Spinal cord (tissue), 10 donors: ENCODE data around the gene NUTM2E. TPM values are rescaled to one million over a fixed set of nuclear protein-coding genes. Genes with fewer than 3 reads are reported as not detected.
A peak's percentile ranks its signal among the peaks of the same experiment; 100 is the strongest.
"Not testable (repeated sequence)": the region's sequence is repeated elsewhere in the genome, so short reads cannot be mapped to it uniquely, and the experiment has no call there.

ENCODE experiments used
- DNase-seq, 6 donors: peaks; one replicate each; pipeline versions ENCODE4 v3.0.0 to v3.0.0-alpha.2; 2013 to 2015; ENCODE audit warnings: low spot score in 6 of 6, low read depth in 4 of 6
- H3K27ac ChIP-seq: one replicate; pipeline ENCODE4 v1.5.1; 2013; ENCODE audit warnings: low read depth, low read length, control low read depth
- H3K27me3 ChIP-seq: one replicate; pipeline ENCODE4 v1.6.1; 2013; ENCODE audit warnings: low read length; ENCODE audit not compliant: control insufficient read depth, insufficient read depth
- H3K36me3 ChIP-seq: one replicate; pipeline ENCODE4 v1.6.1; 2013; ENCODE audit warnings: low read length; ENCODE audit not compliant: control insufficient read depth, insufficient read depth
- H3K4me1 ChIP-seq: one replicate; pipeline ENCODE4 v1.6.1; 2013; ENCODE audit warnings: low read length; ENCODE audit not compliant: control insufficient read depth, insufficient read depth
- H3K4me3 ChIP-seq: one replicate; pipeline ENCODE4 v1.5.1; 2013; ENCODE audit warnings: low read depth, low read length, control low read depth
- H3K9me3 ChIP-seq: one replicate; pipeline ENCODE4 v1.6.1; 2013; ENCODE audit warnings: low read length; ENCODE audit not compliant: control insufficient read depth, insufficient read depth
- WGBS: methylation state at CpG from one replicate; pipeline ENCODE4 v1.1.5; 2013; ENCODE audit warnings: missing lambda C conversion rate; ENCODE audit not compliant: insufficient coverage; 5-methylcytosine and 5-hydroxymethylcytosine counted together
- polyA plus RNA-seq, 2 donors: library from polyadenylated mRNA; unstranded; fragments of 120-200 nt; gene quantifications; one replicate each; pipeline ENCODE4 v1.2.1, GENCODE V29; 2013; ENCODE audit not compliant: insufficient read length in 2 of 2
- total RNA-seq, 2 donors: library from RNA; depleted of rRNA in 1 of 2; stranded (reverse); fragments of 120-200 nt in 1 of 2; fragments of >200 nt in 1 of 2; gene quantifications; one replicate each; pipeline versions ENCODE4 v1.2.3 to v1.2.4, GENCODE V29; 2013 to 2014
- donor health status: healthy.

The NUTM2E gene
- total and polyA plus RNA-seq, 4 donors, result 0.35 to 0.88 (median 0.79) TPM; not detected in 1

- not testable (repeated sequence) for H3K36me3 ChIP-seq, DNase-seq, H3K27me3 ChIP-seq, H3K27ac ChIP-seq, H3K4me1 ChIP-seq, H3K4me3 ChIP-seq, H3K9me3 ChIP-seq
- WGBS, result no CpG with 5 or more reads among the region's 2 CpGs
These were observed 20.7 kb upstream of the NUTM2E start for GRCh38 chr10:79805857-79806256.

DNA sequence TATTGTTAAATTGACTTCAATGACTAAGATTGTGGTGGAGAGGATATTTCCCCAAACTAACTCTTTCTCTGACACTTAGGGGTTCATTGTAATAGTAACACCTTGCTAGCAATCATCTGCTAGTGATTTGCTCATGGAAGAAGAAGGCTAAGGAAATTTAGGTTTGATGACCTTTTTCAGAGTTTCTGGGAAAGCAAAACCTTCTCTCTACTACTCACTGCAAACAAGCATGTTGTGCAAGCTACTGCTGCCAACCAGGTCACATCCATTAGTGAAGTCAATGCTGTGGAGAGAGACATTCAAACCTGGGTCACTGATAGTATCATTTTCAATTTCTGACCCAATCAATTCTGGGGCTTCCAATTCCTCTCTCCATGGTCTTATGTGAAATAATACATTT is 14.6 kb upstream of the NUTM2E start:
- not testable (repeated sequence) for DNase-seq, H3K36me3 ChIP-seq, H3K9me3 ChIP-seq, H3K27me3 ChIP-seq, H3K27ac ChIP-seq, H3K4me3 ChIP-seq, H3K4me1 ChIP-seq

GRCh38 chr10:79816290-79816689 is 10.2 kb upstream of the NUTM2E start:
- H3K4me1 ChIP-seq, DNase-seq, H3K27ac ChIP-seq, H3K4me3 ChIP-seq, H3K9me3 ChIP-seq, H3K36me3 ChIP-seq, H3K27me3 ChIP-seq: not testable (repeated sequence)
- whole genome bisulfite sequencing, result no CpG with 5 or more reads among the region's 2 CpGs

DNA sequence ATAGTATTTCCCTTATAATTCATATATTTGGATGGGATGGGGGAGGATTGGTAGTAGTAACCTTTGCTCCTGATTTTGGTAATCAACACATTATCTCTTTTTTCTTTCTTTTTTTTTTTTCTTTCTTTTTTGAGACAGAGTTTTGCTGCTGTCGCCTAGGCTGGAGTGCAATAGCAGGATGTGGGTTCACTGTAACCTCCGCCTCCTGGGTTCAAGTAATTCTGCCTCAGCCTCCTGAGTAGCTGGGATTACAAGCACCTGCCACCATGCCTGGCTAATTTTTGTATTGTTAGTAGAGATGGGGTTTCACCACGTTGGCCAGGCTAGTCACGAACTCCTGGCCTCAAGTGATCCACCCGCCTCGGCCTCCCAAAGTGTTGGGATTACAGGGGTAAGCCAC is 3.2 kb upstream of the NUTM2E start:
- H3K4me1 ChIP-seq, H3K36me3 ChIP-seq, H3K4me3 ChIP-seq, H3K27ac ChIP-seq, DNase-seq, H3K9me3 ChIP-seq, H3K27me3 ChIP-seq: not testable (repeated sequence)
- 78% methylated on average over 3 of the region's 6 CpGs for WGBS

DNA sequence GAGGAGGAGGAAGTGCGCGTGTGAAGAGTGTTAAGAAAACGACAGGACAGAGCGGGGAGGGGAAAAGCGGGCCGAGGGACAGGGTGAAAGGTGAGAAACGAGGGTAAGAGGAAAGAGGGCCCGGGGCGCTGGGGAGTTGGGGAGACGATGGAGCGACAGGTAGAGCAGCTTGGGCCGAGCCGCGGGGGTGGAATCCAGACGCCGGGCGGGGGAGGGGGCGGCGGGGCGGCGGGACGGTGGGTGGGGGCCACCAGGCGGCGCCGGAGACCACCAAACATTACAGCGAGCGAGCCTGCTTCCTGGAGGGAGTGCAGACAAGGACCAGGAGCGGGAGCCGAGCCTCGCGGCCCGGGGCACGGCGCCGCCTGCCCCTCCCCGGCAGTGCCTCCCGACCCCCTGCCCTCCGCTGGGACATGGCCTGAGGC is 940 bp upstream of the NUTM2E start:
- peak overlapping the region; percentile 38 for H3K4me3 ChIP-seq
- H3K9me3 ChIP-seq, H3K27me3 ChIP-seq, H3K36me3 ChIP-seq, H3K27ac ChIP-seq, H3K4me1 ChIP-seq: not testable (repeated sequence)
- DNase-seq, result peak in 1 of 6 donors; percentile 9
- WGBS, result no CpG with 5 or more reads among the region's 38 CpGs

- WGBS, result 1% methylated on average over 17 of the region's 44 CpGs
- not testable (repeated sequence) for H3K36me3 ChIP-seq, H3K4me1 ChIP-seq, H3K9me3 ChIP-seq, H3K27me3 ChIP-seq
- H3K4me3 ChIP-seq, result peak overlapping the region; percentile 27
- H3K27ac ChIP-seq, result peak overlapping the region; percentile 61
- DNase-seq, result peak in 2 of 6 donors; percentile 5 to 18
These were observed 426 bp upstream of the NUTM2E start for GRCh38 chr10:79826131-79826495.

DNA sequence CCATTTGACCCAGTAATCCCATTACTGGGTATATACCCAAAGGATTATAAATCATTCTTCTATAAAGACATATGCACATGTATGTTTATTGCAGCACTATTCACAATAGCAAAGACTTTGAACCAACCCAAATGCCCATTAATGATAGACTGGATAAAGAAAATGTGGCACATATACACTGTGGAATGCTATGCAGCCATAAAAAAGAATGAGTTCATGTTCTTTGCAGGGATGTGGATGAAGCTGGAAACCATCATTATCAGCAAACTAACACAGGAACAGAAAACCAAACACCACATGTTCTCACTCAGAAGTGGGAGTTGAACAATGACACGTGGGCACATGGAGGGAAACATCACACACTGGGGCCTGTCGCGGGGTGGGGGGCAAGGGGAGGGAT is 7.3 kb downstream of the NUTM2E start:
- not testable (repeated sequence) for H3K9me3 ChIP-seq, H3K27me3 ChIP-seq, H3K4me1 ChIP-seq, H3K36me3 ChIP-seq, H3K27ac ChIP-seq, DNase-seq, H3K4me3 ChIP-seq
- WGBS, result no CpG with 5 or more reads among the region's 3 CpGs

GRCh38 chr10:79835891-79836290 is 9.4 kb downstream of the NUTM2E start:
- DNase-seq, H3K36me3 ChIP-seq, H3K27ac ChIP-seq, H3K4me1 ChIP-seq, H3K4me3 ChIP-seq, H3K27me3 ChIP-seq, H3K9me3 ChIP-seq: not testable (repeated sequence)
- no CpG with 5 or more reads among the region's 2 CpGs for WGBS

- not testable (repeated sequence) for H3K27me3 ChIP-seq, DNase-seq, H3K9me3 ChIP-seq, H3K36me3 ChIP-seq, H3K4me1 ChIP-seq, H3K4me3 ChIP-seq, H3K27ac ChIP-seq
- WGBS, result no CpG with 5 or more reads among the region's 1 CpG
These were observed 10.4 kb downstream of the NUTM2E start for GRCh38 chr10:79836891-79837290.

GRCh38 chr10:79838441-79838840 is 11.9 kb downstream of the NUTM2E start:
- DNase-seq, H3K27ac ChIP-seq, H3K36me3 ChIP-seq, H3K9me3 ChIP-seq, H3K27me3 ChIP-seq, H3K4me3 ChIP-seq, H3K4me1 ChIP-seq: not testable (repeated sequence)
- no CpG with 5 or more reads among the region's 16 CpGs for WGBS
